HG02981 (cell line): ENCODE measurements around the gene FABP2.
"Not testable (repeated sequence)": the region's sequence is repeated elsewhere in the genome, so short reads cannot be mapped to it uniquely, and the experiment has no call there.

Source experiments
- ATAC-seq: cut with Tn5 transposase; IDR thresholded peaks from one replicate; pipeline ENCODE4 v1.9.1; 2021; ENCODE audit warnings: mild to moderate bottlenecking, moderate library complexity; ENCODE audit not compliant: unreplicated experiment

Gene FABP2

GRCh38 chr4:119321921-119322687, at the start of gene FABP2:
Gene FABP2 (minus strand): TSS chr4:119322138. CDS start chr4:119322102, 36 bp downstream.
- no peak for ATAC-seq

DNA sequence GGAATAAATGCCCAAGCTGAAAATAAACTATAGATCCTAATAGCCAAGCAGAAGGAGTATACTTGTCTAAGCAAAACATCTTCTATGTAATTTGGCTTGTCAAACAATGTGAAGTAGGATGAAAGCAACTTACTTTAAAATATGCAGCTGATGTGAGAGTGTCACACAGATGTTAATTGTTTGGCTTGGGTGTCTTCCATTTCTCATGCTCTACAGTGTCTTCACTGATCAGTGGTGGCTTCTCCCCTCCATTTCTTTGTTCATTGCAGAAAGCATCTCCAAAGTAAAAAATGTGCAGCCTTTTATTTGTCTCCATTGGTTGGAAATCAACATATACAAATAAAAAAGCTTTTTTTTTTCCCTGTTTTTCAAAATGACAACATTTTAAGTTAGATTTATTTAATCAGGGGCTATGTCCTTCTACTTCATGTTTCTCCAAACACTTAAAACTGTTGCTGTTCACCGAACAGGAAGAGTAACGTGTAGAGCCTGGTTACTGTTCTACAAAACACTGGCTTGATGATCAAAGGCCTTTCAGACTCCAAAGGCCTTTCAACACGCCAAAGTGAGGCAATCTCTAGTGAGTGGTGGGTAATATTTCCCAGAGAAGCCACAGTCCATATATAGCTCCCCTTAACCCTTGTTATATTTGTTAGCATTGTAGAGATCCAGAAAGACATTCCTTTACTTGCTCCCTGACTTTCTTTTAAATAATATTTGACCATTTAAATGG, 49.2 kb upstream of the FABP2 start:
- ATAC-seq: peak; percentile 32

DNA sequence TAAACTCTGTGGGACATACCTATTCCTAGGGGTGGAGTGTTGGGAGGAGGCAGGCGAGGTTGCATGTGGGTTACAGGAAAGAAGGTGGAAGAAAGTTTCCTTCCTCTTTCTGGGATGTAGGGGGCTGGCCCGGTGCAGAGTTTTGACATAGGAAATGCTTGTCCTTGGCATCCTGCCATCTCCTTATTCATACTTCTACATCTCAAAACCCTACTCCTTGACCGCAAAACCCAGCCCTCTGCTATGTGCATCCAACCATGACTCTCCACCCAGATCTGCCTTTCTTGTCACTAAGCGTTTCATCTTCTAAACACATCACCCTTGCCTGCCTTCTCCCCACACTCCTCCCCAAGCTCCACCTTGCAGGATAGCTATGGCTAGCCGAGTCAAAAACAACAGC, 48.5 kb upstream of the FABP2 start:
- ATAC-seq: peak; percentile 97

- ATAC-seq: not testable (repeated sequence)
These were observed 44.9 kb upstream of the FABP2 start for GRCh38 chr4:119366802-119367201.

- not testable (repeated sequence) for ATAC-seq
These were observed 42.3 kb upstream of the FABP2 start for GRCh38 chr4:119364203-119364602.

DNA sequence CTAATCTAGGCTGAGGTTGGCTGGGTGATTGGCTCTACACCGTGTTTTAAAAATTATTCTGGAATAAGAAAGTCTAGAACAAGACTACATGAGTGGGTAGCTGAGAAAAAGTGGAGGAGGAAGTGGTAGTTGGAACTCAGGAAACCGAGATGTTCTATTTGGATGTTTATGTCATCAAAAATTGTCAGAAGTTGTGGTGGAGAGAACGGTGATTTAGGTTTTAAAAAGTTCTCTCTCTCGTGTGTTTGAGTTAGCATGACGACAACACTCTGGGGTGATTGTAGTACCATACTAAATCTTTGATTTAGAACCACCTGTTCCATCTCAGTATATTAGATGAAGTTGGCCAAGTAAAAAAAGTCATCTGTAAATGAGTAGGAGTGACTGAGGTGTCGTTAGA, 41.4 kb upstream of the FABP2 start:
- not testable (repeated sequence) for ATAC-seq

DNA sequence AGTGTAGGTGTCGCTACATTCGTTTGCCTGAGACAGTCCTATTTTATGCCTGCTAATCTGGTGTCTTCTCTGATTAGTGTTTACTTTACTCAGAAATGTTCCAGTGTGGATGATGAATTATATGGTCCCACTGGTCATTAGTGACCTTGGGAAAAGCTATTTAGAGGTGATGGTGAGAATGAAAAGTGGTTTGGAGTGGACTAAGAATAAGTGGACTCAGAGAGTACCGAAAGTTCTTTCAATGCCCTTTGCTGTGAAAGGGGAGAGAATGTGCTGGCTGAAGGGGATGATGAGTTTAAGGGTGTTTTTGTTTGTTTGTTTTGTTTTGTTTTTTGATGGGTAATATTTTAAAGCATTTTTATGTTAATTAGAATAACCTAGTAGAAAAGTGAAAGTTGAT, 40.5 kb upstream of the FABP2 start:
- ATAC-seq: not testable (repeated sequence)

DNA sequence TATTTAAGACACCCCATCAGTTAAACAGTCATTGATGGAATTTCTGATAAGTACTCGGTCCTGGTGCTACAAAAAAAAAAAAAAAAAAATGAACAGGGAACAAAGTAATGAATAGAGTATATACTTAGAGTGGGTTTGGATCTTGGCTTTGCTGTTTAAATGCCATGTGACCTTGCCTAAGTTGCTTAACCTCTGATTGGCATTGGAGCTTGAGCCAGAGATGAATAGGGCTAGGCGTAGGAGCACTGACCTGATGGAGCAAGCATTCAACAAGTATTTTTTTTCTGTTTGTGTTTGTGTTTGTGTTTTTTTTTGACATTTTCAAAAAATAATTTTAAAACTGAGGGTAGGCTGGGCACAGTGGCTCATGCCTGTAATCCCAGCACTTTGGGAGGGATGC, 37.9 kb upstream of the FABP2 start:
- ATAC-seq: not testable (repeated sequence)

GRCh38 chr4:119356796-119357195, 34.9 kb upstream of the FABP2 start:
- not testable (repeated sequence) for ATAC-seq

GRCh38 chr4:119356041-119356440, 34.1 kb upstream of the FABP2 start:
- not testable (repeated sequence) for ATAC-seq

GRCh38 chr4:119353364-119353763, 31.4 kb upstream of the FABP2 start:
- not testable (repeated sequence) for ATAC-seq

DNA sequence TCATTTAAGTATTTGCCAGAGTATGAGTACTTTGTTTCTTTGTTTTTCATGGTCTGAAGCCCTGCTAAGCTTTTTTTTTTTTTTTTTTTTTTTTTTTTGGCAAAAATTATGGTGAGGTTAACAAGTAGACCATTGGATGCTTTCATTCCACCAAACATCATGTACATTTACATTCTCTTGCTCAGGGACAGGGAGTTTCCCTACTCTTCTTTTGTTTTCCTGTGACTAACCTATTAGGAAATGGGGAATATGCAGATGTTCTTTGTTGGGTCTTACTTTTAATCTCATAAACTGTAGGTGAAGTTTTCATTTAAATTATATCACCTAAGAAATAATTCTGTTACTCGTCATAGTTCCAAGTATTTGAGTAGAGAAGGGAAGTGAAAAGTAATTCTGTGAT, 26.2 kb upstream of the FABP2 start:
- ATAC-seq: not testable (repeated sequence)

GRCh38 chr4:119343293-119343692, 21.4 kb upstream of the FABP2 start:
- ATAC-seq: not testable (repeated sequence)

DNA sequence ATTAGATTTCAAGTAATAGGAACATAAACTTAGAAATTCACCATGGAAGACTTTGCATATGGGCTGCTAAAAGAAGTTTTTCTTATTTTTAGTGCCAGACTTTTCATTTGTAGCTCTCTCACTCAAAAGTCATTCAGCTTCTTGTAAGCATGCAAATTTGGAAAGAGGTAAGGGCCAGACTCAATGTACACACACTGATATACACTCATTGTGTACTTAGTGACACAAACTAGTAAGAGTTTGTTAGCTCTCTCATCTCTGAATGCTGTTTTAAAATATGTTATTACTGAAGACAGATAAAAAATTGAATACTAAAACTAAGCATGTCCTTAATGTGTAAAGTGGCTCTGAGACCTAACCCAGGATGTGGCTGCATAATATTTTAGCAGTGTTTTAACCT, 18.0 kb upstream of the FABP2 start:
- not testable (repeated sequence) for ATAC-seq

- no peak for ATAC-seq
These were observed 15.1 kb upstream of the FABP2 start for GRCh38 chr4:119337010-119337409.

- not testable (repeated sequence) for ATAC-seq
These were observed 14.5 kb upstream of the FABP2 start for GRCh38 chr4:119336332-119336979.

- ATAC-seq: no peak
These were observed 8.1 kb upstream of the FABP2 start for GRCh38 chr4:119329835-119330620.

DNA sequence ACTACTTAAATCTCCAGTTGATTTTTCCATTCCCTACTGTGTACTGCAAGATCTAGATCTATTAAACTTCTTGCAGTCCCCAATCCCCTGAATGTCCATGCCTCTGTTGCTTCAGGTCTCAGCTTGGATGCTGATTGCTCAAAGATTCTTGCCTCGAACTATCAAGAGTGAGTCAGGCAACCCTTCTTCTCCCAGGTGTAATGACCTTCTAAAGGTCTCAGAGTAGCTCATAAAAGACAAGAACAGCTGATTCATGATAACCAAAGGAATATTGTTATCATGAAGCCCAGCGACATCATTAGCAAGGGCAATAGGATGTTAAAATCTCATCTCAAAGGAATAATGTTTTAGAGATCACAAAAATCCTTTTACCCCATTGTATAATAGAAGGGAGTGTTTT, 6.8 kb upstream of the FABP2 start:
- ATAC-seq: no peak

- ATAC-seq: no peak
These were observed 3.9 kb downstream of the FABP2 start for GRCh38 chr4:119317990-119318389.

DNA sequence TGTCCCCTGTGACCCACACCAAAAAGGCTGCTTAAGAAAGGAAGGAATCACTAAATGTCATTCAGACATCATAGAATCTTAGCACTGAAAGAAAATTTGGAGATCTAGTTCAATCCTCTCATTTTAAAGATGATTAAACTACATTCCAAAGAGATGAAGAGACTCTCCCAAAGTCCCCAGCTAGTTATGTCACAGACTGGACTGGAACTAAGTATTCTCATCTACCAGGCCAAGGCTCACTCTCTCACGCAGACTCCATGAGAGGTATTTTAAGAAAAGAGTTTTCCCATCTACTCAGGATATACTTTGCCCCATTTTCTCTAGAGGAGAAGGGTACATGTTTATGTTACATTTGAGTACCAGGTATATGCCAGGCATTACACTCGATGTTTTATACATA, 6.9 kb downstream of the FABP2 start:
- no peak for ATAC-seq

GRCh38 chr4:119314356-119314755, 7.6 kb downstream of the FABP2 start:
- ATAC-seq: peak; percentile 68
